Activated T-cell treated with anti-CD3 and anti-CD28 coated beads for 1 hour (primary cell): ENCODE measurements around the gene GPR89A.
"Not testable (repeated sequence)": the region's sequence is repeated elsewhere in the genome, so short reads cannot be mapped to it uniquely, and the experiment has no call there.

Experiments used
- DNase-seq: peaks from one replicate; pipeline ENCODE4 v3.0.0-alpha.2; 2020; ENCODE audit warnings: low read depth

GPR89A gene

GRCh38 chr1:145717833-145718232 lies 110.0 kb downstream of the GPR89A start:
- no peak for DNase-seq

GRCh38 chr1:145718465-145718864 lies 110.7 kb downstream of the GPR89A start:
- not testable (repeated sequence) for DNase-seq

GRCh38 chr1:145719230-145720079 lies 111.7 kb downstream of the GPR89A start, which contains the start of gene CD160:
TSS of gene CD160 (plus strand) at chr1:145719499. CDS start at chr1:145728328, 8,829 bp downstream.
- DNase-seq: no peak
